GM23248 (cell line): ENCODE measurements around the gene FAM53A. TPM values are rescaled to one million over a fixed set of nuclear protein-coding genes. Genes with fewer than 3 reads are reported as not detected.
A peak's percentile ranks its signal among the peaks of the same experiment; 100 is the strongest.

Source experiments
- DNase-seq: peaks from one replicate; pipeline ENCODE4 v3.0.0-alpha.2; 2015
- H2AFZ ChIP-seq: fragments of 200-600 bp; sonication (generic); 2 replicates; pipeline ENCODE4 v1.6.1; 2016; ENCODE audit warnings: antibody characterized with exemption
- H3F3A ChIP-seq: fragments of 200-600 bp; sonication (generic); 2 replicates; pipeline ENCODE4 v1.6.1; 2016; ENCODE audit warnings: mild to moderate bottlenecking, antibody characterized with exemption, mixed run types; ENCODE audit not compliant: insufficient read depth
- H3K27ac ChIP-seq: fragments of 200-600 bp; sonication (generic); 2 replicates; pipeline ENCODE4 v1.5.1; 2016; ENCODE audit warnings: mild to moderate bottlenecking
- H3K27me3 ChIP-seq: fragments of 200-600 bp; sonication (generic); replicated peaks from 2 replicates; pipeline ENCODE4 v1.6.1; 2016; ENCODE audit warnings: mild to moderate bottlenecking; ENCODE audit not compliant: insufficient read depth
- H3K36me3 ChIP-seq: fragments of 200-600 bp; sonication (generic); 2 replicates; pipeline ENCODE4 v1.6.1; 2016; ENCODE audit warnings: low read depth, mild to moderate bottlenecking
- H3K4me1 ChIP-seq: fragments of 200-600 bp; sonication (generic); 2 replicates; pipeline ENCODE4 v1.6.1; 2016; ENCODE audit warnings: mild to moderate bottlenecking; ENCODE audit not compliant: insufficient read depth
- H3K4me2 ChIP-seq: fragments of 200-600 bp; sonication (generic); one replicate; pipeline ENCODE4 v1.6.1; 2016; ENCODE audit warnings: mild to moderate bottlenecking; ENCODE audit not compliant: unreplicated experiment
- H3K4me3 ChIP-seq: fragments of 200-600 bp; sonication (generic); 2 replicates; pipeline ENCODE4 v1.5.1; 2016; ENCODE audit warnings: mild to moderate bottlenecking
- H3K79me2 ChIP-seq: fragments of 200-600 bp; sonication (generic); 2 replicates; pipeline ENCODE4 v1.6.1; 2016; ENCODE audit warnings: mild to moderate bottlenecking; ENCODE audit not compliant: insufficient read depth
- H3K9ac ChIP-seq: fragments of 200-600 bp; sonication (generic); 2 replicates; pipeline ENCODE4 v1.6.1; 2016; ENCODE audit warnings: mild to moderate bottlenecking
- H3K9me2 ChIP-seq: fragments of 200-600 bp; sonication (generic); 2 replicates; pipeline ENCODE4 v1.6.1; 2016; ENCODE audit warnings: mixed run types, mild to moderate bottlenecking, moderate library complexity; ENCODE audit not compliant: insufficient read depth
- H3K9me3 ChIP-seq: fragments of 200-600 bp; sonication (generic); one replicate; pipeline ENCODE4 v1.6.1; 2017; ENCODE audit warnings: low read depth
- H4K20me1 ChIP-seq: fragments of 200-600 bp; sonication (generic); 2 replicates; pipeline ENCODE4 v1.6.0; 2016; ENCODE audit not compliant: insufficient read depth
- EZH2 ChIP-seq: fragments of 200-600 bp; sonication (generic); IDR thresholded peaks from 2 replicates; pipeline ENCODE4 v1.6.1; 2018; ENCODE audit warnings: antibody characterized with exemption, mild to moderate bottlenecking; ENCODE audit not compliant: insufficient read depth, poor library complexity, severe bottlenecking
- EZH2phosphoT487 ChIP-seq: fragments of 200-600 bp; sonication (generic); IDR thresholded peaks from 2 replicates; pipeline ENCODE4 v1.6.1; 2018; ENCODE audit warnings: antibody characterized with exemption, moderate library complexity, mild to moderate bottlenecking, low read depth; ENCODE audit not compliant: insufficient read depth
- WGBS, 2 experiments: methylation state at CpG; one replicate each; pipeline ENCODE4 v1.1.6; 2015 to 2017; ENCODE audit warnings: low lambda C conversion rate in 2 of 2, low coverage in 1 of 2; ENCODE audit errors: missing lambda C conversion rate in 2 of 2; 5-methylcytosine and 5-hydroxymethylcytosine counted together
- in situ Hi-C: fragments of 300-500 bp; cut with MboI; formaldehyde crosslinking; loops from 2 replicates; pipeline ENCODE4 v1.15.0; 2020
- polyA plus RNA-seq: library from polyadenylated mRNA; unstranded; fragments of >200 nt; fragmentation: Nextera tagmentation; extraction: Ambion mirVana; gene quantifications from 2 replicates; pipeline ENCODE4 v1.2.1, GENCODE V29; 2016
- total RNA-seq: library from RNA; depleted of rRNA; stranded (reverse); fragments of >200 nt; shearing (Covaris generic); gene quantifications from 2 replicates; pipeline ENCODE4 v1.2.3, GENCODE V29; 2014

Gene FAM53A
- total and polyA plus RNA-seq, 2 experiments from 2014 or later, result 2.8 to 3.8 TPM

- DNase-seq, result no peak
- Histone ChIP-seq H3K27ac (no peak overlapping the region), H3K4me1 (peaks cover 24% of the 10 kb centered on the region), H3K4me2 (no peak overlapping the region), H3K9ac (peak overlapping the region; percentile 63; the same call in 1 of the 2 replicates), H2AFZ (no peak overlapping the region), H3K9me2 (no peaks in the 10 kb centered on the region), H3K36me3 (no peaks in the 10 kb centered on the region), H3K79me2 (peaks cover 83% of the 10 kb centered on the region), H3K4me3 (no peak overlapping the region; the same call in 1 of the 2 replicates), H3F3A (no peaks in the 10 kb centered on the region), H3K9me3 (no peaks in the 10 kb centered on the region), H4K20me1 (no peaks in the 10 kb centered on the region), H3K27me3 (no peaks in the 10 kb centered on the region)
- no peak for TF ChIP-seq EZH2phosphoT487
- no peak for TF ChIP-seq EZH2
- in situ Hi-C loops, result no loop called here
- 78 to 79% methylated on average over 12 of the region's 12 CpGs for WGBS, 2 experiments
Observed at GRCh38 chr4:1723131-1723801, 39.2 kb upstream of the FAM53A start.

- Histone ChIP-seq H2AFZ (no peak overlapping the region), H3K9ac (peak overlapping the region; percentile 63), H3K27ac (no peak overlapping the region), H3K4me2 (peak overlapping the region; percentile 44), H3K27me3 (no peaks in the 10 kb centered on the region), H3K9me3 (no peaks in the 10 kb centered on the region), H3K9me2 (no peaks in the 10 kb centered on the region), H3K4me3 (peak overlapping the region; percentile 92), H4K20me1 (no peaks in the 10 kb centered on the region), H3K4me1 (peaks cover 22% of the 10 kb centered on the region), H3K79me2 (peaks cover 83% of the 10 kb centered on the region), H3F3A (no peaks in the 10 kb centered on the region), H3K36me3 (no peaks in the 10 kb centered on the region)
- DNase-seq, result no peak
- in situ Hi-C loops, result no loop called here
- WGBS, 2 experiments, result 74 to 76% methylated on average over 18 of the region's 18 CpGs
- TF ChIP-seq EZH2 (no peak), EZH2phosphoT487 (no peak)
Observed at GRCh38 chr4:1722551-1723118, 38.5 kb upstream of the FAM53A start.

GRCh38 chr4:1721666-1722550 lies 37.8 kb upstream of the FAM53A start:
- no peaks in the 10 kb centered on the region for H3K9me3 ChIP-seq
- H3K9me2 ChIP-seq, result no peaks in the 10 kb centered on the region
- H3K36me3 ChIP-seq, result no peaks in the 10 kb centered on the region
- WGBS, 2 experiments, result 9 to 12% methylated on average over 37 to 43 of the region's 61 CpGs
- peak overlapping the region; percentile 92 for H3K4me3 ChIP-seq
- H3F3A ChIP-seq, result no peaks in the 10 kb centered on the region
- no peak overlapping the region for H3K27ac ChIP-seq
- TF ChIP-seq EZH2 (no peak), EZH2phosphoT487 (no peak)
- peak overlapping the region; percentile 44 for H3K4me2 ChIP-seq
- no peaks in the 10 kb centered on the region for H3K27me3 ChIP-seq
- H3K9ac ChIP-seq, result peak overlapping the region; percentile 63
- in situ Hi-C loops, result no loop called here
- no peaks in the 10 kb centered on the region for H4K20me1 ChIP-seq
- H3K79me2 ChIP-seq, result peaks cover 85% of the 10 kb centered on the region
- H3K4me1 ChIP-seq, result peaks cover 15% of the 10 kb centered on the region
- DNase-seq, result peak; percentile 32
- no peak overlapping the region for H2AFZ ChIP-seq

GRCh38 chr4:1721003-1721665 lies 37.0 kb upstream of the FAM53A start, which contains the start of the genes TACC3 and TMEM129:
Gene TACC3 (plus strand): TSS chr4:1721521. CDS start chr4:1723422, 1,901 bp downstream.
Gene TMEM129 (minus strand): TSS chr4:1721323. CDS start chr4:1720837, 486 bp downstream.
- Histone ChIP-seq H3K4me2 (peak within 1 kb of the TSS; percentile 90), H3K4me3 (peak within 1 kb of the TSS; percentile 92), H3K36me3 (no peaks in the 10 kb centered on the region), H3F3A (no peaks in the 10 kb centered on the region), H3K9me3 (no peaks in the 10 kb centered on the region), H3K4me1 (peaks cover 11% of the 10 kb centered on the region; the same call in 1 of the 2 replicates), H3K79me2 (peaks cover 87% of the 10 kb centered on the region), H3K27me3 (no peaks in the 10 kb centered on the region), H3K9ac (peak within 1 kb of the TSS; percentile 85), H2AFZ (peak within 1 kb of the TSS; percentile 79), H3K9me2 (no peaks in the 10 kb centered on the region), H4K20me1 (no peaks in the 10 kb centered on the region), H3K27ac (peak within 1 kb of the TSS; percentile 73)
- TF ChIP-seq EZH2phosphoT487 (no peak), EZH2 (no peak)
- peak; percentile 98 for DNase-seq
- in situ Hi-C loops, result no loop called here
- WGBS, 2 experiments, result 0 to 3% methylated on average over 31 to 49 of the region's 83 CpGs
